Measurements from ENCODE around the gene UBE2Q2. TPM values are rescaled to one million over a fixed set of nuclear protein-coding genes. Genes with fewer than 3 reads are reported as not detected.
"Not testable (repeated sequence)": the region's sequence is repeated elsewhere in the genome, so short reads cannot be mapped to it uniquely, and the experiment has no call there.

The UBE2Q2 gene
- total RNA-seq, 1 experiment from 2014 or later = 18.1 TPM

- ChIA-PET POLR2A (ENCODE audit: low non-redundant PET) (no interaction called here), CTCF (no interaction called here)
- Histone ChIP-seq H3K36me3 (ENCODE audit: insufficient read depth, low read length, poor library complexity, severe bottlenecking) (no peaks in the 10 kb centered on the region), H3K9me3 (ENCODE audit: low read depth, low read length, poor library complexity, severe bottlenecking) (no peaks in the 10 kb centered on the region), H3K4me3 (ENCODE audit: low read depth, low read length, poor library complexity, severe bottlenecking) (no peak overlapping the region), H3K4me1 (ENCODE audit: insufficient read depth, low read length, poor library complexity, severe bottlenecking) (no peaks in the 10 kb centered on the region), H3K27ac (ENCODE audit: low read depth, low read length, poor library complexity, severe bottlenecking) (no peak overlapping the region), H3K27me3 (replicated peaks; ENCODE audit: insufficient read depth, low read depth, low read length, poor library complexity) (no peaks in the 10 kb centered on the region)
- intact Hi-C loops (cut with micrococcal nuclease; ENCODE audit: unreplicated experiment) = no loop called here
- TF ChIP-seq EZH2 (IDR thresholded peaks at IDR 0.05; ENCODE audit: borderline replicate concordance, low read depth, low read length, poor library complexity, severe bottlenecking) (no peak), CTCF (conservative IDR thresholded peaks at IDR 0.05; ENCODE audit: low read depth, low read length) (no peak)
- no TSS peak for BruUV-seq (replicated peaks)
- DNase-seq (ENCODE audit: low spot score) = no peak
Observed at GRCh38 chr15:75869446-75869845, 26.2 kb downstream of the UBE2Q2 start.

GRCh38 chr15:75871589-75871988 is 28.3 kb downstream of the UBE2Q2 start:
- H3K4me3 ChIP-seq (ENCODE audit: low read depth, low read length, poor library complexity, severe bottlenecking); H3K36me3 ChIP-seq (ENCODE audit: insufficient read depth, low read length, poor library complexity, severe bottlenecking); H3K4me1 ChIP-seq (ENCODE audit: insufficient read depth, low read length, poor library complexity, severe bottlenecking); DNase-seq (ENCODE audit: low spot score); intact Hi-C loops (cut with micrococcal nuclease; ENCODE audit: unreplicated experiment); H3K27me3 ChIP-seq (replicated peaks; ENCODE audit: insufficient read depth, low read depth, low read length, poor library complexity); H3K9me3 ChIP-seq (ENCODE audit: low read depth, low read length, poor library complexity, severe bottlenecking); CTCF ChIA-PET; POLR2A ChIA-PET (ENCODE audit: low non-redundant PET); BruUV-seq (replicated peaks); H3K27ac ChIP-seq (ENCODE audit: low read depth, low read length, poor library complexity, severe bottlenecking): not testable (repeated sequence)

GRCh38 chr15:75872403-75872990 is 29.2 kb downstream of the UBE2Q2 start:
- CTCF ChIA-PET = no interaction called here
- TF ChIP-seq EZH2 (IDR thresholded peaks at IDR 0.05; ENCODE audit: borderline replicate concordance, low read depth, low read length, poor library complexity, severe bottlenecking) (no peak), CTCF (conservative IDR thresholded peaks at IDR 0.05; ENCODE audit: low read depth, low read length) (no peak)
- Histone ChIP-seq H3K4me1 (ENCODE audit: insufficient read depth, low read length, poor library complexity, severe bottlenecking) (no peaks in the 10 kb centered on the region), H3K27ac (ENCODE audit: low read depth, low read length, poor library complexity, severe bottlenecking) (no peak overlapping the region), H3K4me3 (ENCODE audit: low read depth, low read length, poor library complexity, severe bottlenecking) (no peak overlapping the region), H3K27me3 (replicated peaks; ENCODE audit: insufficient read depth, low read depth, low read length, poor library complexity) (no peaks in the 10 kb centered on the region), H3K36me3 (ENCODE audit: insufficient read depth, low read length, poor library complexity, severe bottlenecking) (peaks cover 5% of the 10 kb centered on the region), H3K9me3 (ENCODE audit: low read depth, low read length, poor library complexity, severe bottlenecking) (no peaks in the 10 kb centered on the region)
- no peak for DNase-seq (ENCODE audit: low spot score)
- BruUV-seq (replicated peaks) = no TSS peak
- POLR2A ChIA-PET (ENCODE audit: low non-redundant PET) = no interaction called here
- intact Hi-C loops (cut with micrococcal nuclease; ENCODE audit: unreplicated experiment) = no loop called here

- no peak for TF ChIP-seq CTCF (conservative IDR thresholded peaks at IDR 0.05; ENCODE audit: low read depth, low read length)
- no peak for TF ChIP-seq EZH2 (IDR thresholded peaks at IDR 0.05; ENCODE audit: borderline replicate concordance, low read depth, low read length, poor library complexity, severe bottlenecking)
- Histone ChIP-seq H3K4me1 (ENCODE audit: insufficient read depth, low read length, poor library complexity, severe bottlenecking) (no peaks in the 10 kb centered on the region), H3K27ac (ENCODE audit: low read depth, low read length, poor library complexity, severe bottlenecking) (no peak overlapping the region), H3K27me3 (replicated peaks; ENCODE audit: insufficient read depth, low read depth, low read length, poor library complexity) (no peaks in the 10 kb centered on the region), H3K4me3 (ENCODE audit: low read depth, low read length, poor library complexity, severe bottlenecking) (no peak overlapping the region), H3K36me3 (ENCODE audit: insufficient read depth, low read length, poor library complexity, severe bottlenecking) (peaks cover 5% of the 10 kb centered on the region), H3K9me3 (ENCODE audit: low read depth, low read length, poor library complexity, severe bottlenecking) (no peaks in the 10 kb centered on the region)
- BruUV-seq (replicated peaks) = no TSS peak
- intact Hi-C loops (cut with micrococcal nuclease; ENCODE audit: unreplicated experiment) = no loop called here
- ChIA-PET POLR2A (ENCODE audit: low non-redundant PET) (no interaction called here), CTCF (no interaction called here)
- DNase-seq (ENCODE audit: low spot score) = no peak
Observed at GRCh38 chr15:75884041-75884440, 40.8 kb downstream of the UBE2Q2 start.

Data from A673 (cell line).